GM12878 (cell line): ENCODE measurements around the gene SINHCAF. TPM values are rescaled to one million over a fixed set of nuclear protein-coding genes. Genes with fewer than 3 reads are reported as not detected.

Experiments
- CBFB ChIP-seq: IDR thresholded peaks from 2 replicates; pipeline ENCODE4 v1.6.1; 2016; ENCODE audit warnings: antibody characterized with exemption, low read depth
- DPF2 ChIP-seq: fragments of 450-650 bp; IDR thresholded peaks from 2 replicates; pipeline ENCODE4 v1.6.1; 2017; ENCODE audit warnings: mild to moderate bottlenecking
- NR2C1 ChIP-seq: fragments of 450-650 bp; IDR thresholded peaks from 2 replicates; pipeline ENCODE4 v1.6.1; 2017; ENCODE audit warnings: antibody characterized with exemption, mild to moderate bottlenecking, moderate library complexity
- NR2C2 ChIP-seq: IDR thresholded peaks from 2 replicates; pipeline ENCODE4 v1.6.1; 2011; ENCODE audit warnings: borderline replicate concordance, low read depth; ENCODE audit not compliant: control insufficient read depth, insufficient read length
- PML ChIP-seq: IDR thresholded peaks from 2 replicates; pipeline ENCODE4 v1.6.1; 2012; ENCODE audit warnings: low read length, inconsistent platforms
- POU2F2 ChIP-seq: IDR thresholded peaks from 3 replicates; pipeline ENCODE4 v1.6.1; 2011; ENCODE audit warnings: low read depth, mild to moderate bottlenecking, low read length, borderline replicate concordance
- SUPT20H ChIP-seq: IDR thresholded peaks from 2 replicates; pipeline ENCODE4 v1.6.1; 2011; ENCODE audit warnings: low read depth, mild to moderate bottlenecking, low read length, moderate library complexity, borderline replicate concordance; ENCODE audit not compliant: control insufficient read depth
- TCF12 ChIP-seq: IDR thresholded peaks from 2 replicates; pipeline ENCODE4 v1.6.1; 2011; ENCODE audit warnings: low read depth, mild to moderate bottlenecking, low read length
- polyA plus RNA-seq, 11 experiments: library from polyadenylated mRNA; depleted of rRNA in 4 of 11; unstranded in 6 of 11; stranded (reverse) in 5 of 11; fragments of >200 nt; fragmentation: Nextera tagmentation in 4 of 11; fragmentation: Illumina TruSeq in 1 of 11; extraction: Ambion mirVana in 4 of 11; extraction: Trizol in 1 of 11; gene quantifications; 1 replicate in 1 of 11; 2 replicates in 10 of 11; pipeline versions ENCODE4 v1.2.1 to v1.2.3, GENCODE V29; 2011 to 2016; ENCODE audit warnings: inconsistent platforms in 2 of 11, missing spikeins in 2 of 11, low read depth in 1 of 11
- total RNA-seq, 4 experiments: library from RNA; depleted of rRNA in 3 of 4; stranded (reverse); fragments of >200 nt in 3 of 4; fragmentation: Illumina TruSeq in 1 of 4; extraction: Trizol in 1 of 4; gene quantifications; 2 replicates each; pipeline versions ENCODE4 v1.2.1 to v1.2.3, GENCODE V29; 2013 to 2021
- TF ChIP-seq, protein P1 (sequence below): IDR thresholded peaks from 2 replicates; pipeline ENCODE4 v1.6.1; 2012; ENCODE audit warnings: improper control_type of control experiment, low read depth, low read length; ENCODE audit not compliant: insufficient replicate concordance
- TF ChIP-seq, protein P2 (sequence below): fragments of 450-650 bp; IDR thresholded peaks from 2 replicates; pipeline ENCODE4 v1.6.1; 2017; ENCODE audit warnings: borderline replicate concordance

Gene SINHCAF
- total and polyA plus RNA-seq, 10 of the 15 experiments (the other 5 are each of a cell fraction or from before 2014, with no cell fraction given): 60.4 to 156 (median 90.3) TPM

DNA sequence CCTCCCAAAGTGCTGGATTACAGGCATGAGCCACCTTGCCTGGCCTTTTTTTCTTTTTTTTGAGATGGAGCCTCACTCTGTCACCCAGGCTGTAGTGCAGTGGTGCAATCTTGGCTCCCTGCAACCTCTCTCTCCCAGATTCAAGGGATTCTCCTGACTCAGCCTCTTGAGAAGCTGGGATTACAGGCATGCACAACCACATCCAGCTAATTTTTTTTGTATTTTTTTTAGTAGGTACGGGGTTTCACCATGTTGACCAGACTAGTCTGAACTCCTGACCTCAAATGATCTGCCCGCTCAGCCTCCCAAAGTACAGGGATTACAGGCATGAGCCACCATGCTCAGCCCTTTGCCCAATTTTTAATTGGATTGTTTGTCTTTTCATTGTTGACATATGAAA is 58.0 kb downstream of the SINHCAF start (continued):
- TF ChIP-seq, protein P1, sequence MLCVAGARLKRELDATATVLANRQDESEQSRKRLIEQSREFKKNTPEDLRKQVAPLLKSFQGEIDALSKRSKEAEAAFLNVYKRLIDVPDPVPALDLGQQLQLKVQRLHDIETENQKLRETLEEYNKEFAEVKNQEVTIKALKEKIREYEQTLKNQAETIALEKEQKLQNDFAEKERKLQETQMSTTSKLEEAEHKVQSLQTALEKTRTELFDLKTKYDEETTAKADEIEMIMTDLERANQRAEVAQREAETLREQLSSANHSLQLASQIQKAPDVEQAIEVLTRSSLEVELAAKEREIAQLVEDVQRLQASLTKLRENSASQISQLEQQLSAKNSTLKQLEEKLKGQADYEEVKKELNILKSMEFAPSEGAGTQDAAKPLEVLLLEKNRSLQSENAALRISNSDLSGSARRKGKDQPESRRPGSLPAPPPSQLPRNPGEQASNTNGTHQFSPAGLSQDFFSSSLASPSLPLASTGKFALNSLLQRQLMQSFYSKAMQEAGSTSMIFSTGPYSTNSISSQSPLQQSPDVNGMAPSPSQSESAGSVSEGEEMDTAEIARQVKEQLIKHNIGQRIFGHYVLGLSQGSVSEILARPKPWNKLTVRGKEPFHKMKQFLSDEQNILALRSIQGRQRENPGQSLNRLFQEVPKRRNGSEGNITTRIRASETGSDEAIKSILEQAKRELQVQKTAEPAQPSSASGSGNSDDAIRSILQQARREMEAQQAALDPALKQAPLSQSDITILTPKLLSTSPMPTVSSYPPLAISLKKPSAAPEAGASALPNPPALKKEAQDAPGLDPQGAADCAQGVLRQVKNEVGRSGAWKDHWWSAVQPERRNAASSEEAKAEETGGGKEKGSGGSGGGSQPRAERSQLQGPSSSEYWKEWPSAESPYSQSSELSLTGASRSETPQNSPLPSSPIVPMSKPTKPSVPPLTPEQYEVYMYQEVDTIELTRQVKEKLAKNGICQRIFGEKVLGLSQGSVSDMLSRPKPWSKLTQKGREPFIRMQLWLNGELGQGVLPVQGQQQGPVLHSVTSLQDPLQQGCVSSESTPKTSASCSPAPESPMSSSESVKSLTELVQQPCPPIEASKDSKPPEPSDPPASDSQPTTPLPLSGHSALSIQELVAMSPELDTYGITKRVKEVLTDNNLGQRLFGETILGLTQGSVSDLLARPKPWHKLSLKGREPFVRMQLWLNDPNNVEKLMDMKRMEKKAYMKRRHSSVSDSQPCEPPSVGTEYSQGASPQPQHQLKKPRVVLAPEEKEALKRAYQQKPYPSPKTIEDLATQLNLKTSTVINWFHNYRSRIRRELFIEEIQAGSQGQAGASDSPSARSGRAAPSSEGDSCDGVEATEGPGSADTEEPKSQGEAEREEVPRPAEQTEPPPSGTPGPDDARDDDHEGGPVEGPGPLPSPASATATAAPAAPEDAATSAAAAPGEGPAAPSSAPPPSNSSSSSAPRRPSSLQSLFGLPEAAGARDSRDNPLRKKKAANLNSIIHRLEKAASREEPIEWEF: no peak
- TF ChIP-seq NR2C2 (no peak), CBFB (no peak), TCF12 (no peak), POU2F2 (no peak), SUPT20H (no peak), NR2C1 (no peak), PML (no peak), DPF2 (no peak)
- TF ChIP-seq, protein P2, sequence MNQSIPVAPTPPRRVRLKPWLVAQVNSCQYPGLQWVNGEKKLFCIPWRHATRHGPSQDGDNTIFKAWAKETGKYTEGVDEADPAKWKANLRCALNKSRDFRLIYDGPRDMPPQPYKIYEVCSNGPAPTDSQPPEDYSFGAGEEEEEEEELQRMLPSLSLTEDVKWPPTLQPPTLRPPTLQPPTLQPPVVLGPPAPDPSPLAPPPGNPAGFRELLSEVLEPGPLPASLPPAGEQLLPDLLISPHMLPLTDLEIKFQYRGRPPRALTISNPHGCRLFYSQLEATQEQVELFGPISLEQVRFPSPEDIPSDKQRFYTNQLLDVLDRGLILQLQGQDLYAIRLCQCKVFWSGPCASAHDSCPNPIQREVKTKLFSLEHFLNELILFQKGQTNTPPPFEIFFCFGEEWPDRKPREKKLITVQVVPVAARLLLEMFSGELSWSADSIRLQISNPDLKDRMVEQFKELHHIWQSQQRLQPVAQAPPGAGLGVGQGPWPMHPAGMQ: no peak
